Inflammatory macrophage (primary cell): ENCODE data around the gene CREBRF.

ENCODE experiments used
- DNase-seq, 2 donors: peaks; one replicate each; pipeline ENCODE4 v3.0.0-alpha.2; 2020 to 2022

Gene CREBRF

GRCh38 chr5:173161148-173161547 lies 105.0 kb downstream of the CREBRF start:
- DNase-seq: no peak

GRCh38 chr5:173163219-173163618 lies 107.1 kb downstream of the CREBRF start:
- DNase-seq: no peak

DNA sequence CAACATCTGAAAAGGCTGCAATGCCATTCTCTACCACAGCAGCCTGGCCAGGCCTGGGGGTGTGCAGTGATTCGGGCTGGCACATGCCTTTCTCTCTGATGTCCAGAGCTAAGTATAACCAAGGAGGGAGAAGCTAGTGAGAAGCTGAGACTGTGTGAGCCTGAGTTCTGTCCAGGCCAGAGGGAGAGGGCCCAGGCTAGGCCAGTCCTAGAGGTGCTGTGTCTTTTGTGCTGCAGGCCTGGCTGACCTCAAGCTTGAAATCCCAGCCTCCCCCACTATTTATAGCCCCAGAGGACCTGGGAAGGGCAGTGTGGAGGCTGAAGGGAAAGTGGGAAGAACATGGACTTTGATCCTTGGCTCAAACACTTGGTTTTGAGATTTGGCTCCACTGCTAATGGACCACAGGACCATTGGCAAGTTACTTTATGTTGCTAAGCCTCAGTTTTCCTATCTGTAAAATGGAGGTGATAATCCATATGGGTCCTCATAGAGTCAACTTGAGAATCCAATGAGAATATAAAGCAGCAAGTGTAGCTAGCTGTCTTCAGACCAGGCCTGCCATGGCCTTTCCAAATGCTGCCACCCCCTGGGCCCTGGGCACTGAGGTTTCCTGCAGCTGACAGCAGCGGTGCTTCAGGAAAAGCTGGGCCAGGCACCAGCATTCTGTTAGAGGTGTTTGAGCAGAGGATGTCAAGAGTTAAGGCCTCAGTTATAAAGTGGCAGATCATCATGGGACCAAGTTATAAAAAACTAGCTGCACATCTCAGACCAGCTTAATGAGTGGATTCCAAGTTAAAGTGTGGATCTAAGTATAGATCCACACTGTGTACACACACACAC lies 109.2 kb downstream of the CREBRF start:
- DNase-seq: no peak

GRCh38 chr5:173172166-173172565 lies 116.0 kb downstream of the CREBRF start:
- no peak for DNase-seq

DNA sequence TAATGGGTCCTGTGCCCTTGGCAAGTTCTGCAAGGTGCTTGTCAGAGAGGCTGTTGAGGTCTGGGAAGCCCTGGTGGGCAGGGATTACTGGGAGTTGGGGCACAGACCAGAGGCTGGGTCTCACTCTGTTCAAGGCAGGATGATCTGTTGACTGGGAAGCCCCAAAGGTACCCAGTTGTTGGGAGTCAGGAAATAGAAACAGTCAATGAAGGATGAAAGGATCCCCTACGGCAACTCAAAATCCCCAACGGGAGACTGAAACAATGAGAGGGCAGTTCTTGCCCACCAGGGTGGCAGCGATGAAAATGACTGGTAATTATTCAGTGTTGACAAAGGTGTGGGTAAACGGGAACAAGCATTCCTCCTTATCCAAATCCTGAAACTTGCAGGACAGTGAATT lies 119.4 kb downstream of the CREBRF start:
- no peak for DNase-seq

DNA sequence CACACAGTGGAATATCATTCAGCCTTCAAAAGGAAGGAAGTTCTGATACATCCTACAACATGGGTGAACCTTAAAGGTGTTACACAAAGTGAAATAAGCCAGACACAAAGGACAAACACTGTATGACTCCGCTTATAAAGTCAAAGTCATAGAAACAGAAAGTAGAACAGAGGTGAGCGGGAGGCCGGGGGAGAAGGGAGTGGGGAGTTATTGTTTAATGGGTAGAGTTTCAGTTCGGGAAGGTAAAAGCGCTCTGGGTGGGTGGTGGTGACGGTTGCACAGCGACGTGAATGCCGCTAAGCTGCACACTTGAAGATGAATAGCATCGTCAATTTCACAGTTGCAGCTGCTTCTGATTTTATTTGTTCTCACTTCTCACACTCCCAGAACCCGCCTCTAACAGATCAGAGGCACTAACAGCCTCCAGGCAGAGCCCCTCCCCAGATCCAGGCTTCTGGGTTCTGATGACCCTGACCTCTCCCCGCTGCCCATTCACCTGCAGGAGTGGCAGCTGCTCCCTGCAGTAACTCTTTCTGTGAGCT lies 122.3 kb downstream of the CREBRF start:
- DNase-seq: no peak

DNA sequence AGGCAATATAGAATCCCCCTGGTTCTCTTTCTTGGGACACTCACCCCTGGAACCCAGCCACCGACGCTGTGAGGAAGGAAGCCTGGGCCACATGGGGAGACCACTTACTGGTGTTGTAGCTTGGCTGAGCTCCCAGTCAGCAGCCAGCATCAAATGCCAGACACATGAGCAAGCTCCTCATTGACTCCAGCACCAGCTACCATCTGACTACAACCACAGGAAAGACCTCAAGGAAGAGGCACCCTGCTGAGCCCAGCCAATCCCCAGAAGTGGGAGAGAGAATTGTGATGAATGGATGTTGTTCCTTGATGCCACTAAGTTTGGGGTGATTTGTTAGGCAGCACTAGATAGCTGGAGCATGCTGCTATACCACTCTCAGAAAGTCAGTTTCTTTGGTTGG lies 124.2 kb downstream of the CREBRF start:
- DNase-seq: no peak

- no peak for DNase-seq
Observed at GRCh38 chr5:173187054-173187743, 131.0 kb downstream of the CREBRF start.

DNA sequence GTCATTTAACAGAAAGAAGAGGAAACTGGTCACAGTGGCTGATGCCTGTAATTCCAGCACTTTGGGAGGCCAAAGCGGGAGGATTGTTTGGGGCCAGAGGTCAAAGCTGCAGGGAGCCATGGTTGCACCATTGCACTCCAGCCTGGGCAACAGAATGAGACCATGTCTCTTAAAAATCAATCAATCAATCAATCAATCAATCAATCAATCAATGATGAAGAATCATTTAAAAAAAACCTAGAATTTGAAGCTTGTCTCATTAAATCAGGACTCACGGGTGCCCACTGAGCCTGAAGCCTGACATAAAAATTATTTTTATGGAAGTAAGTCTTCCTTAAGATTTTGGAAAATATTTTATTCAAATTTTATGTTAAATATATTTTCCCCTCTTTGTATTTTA lies 132.1 kb downstream of the CREBRF start:
- DNase-seq: no peak
